ENCODE measurements around the gene NIPAL4. TPM values are rescaled to one million over a fixed set of nuclear protein-coding genes. Genes with fewer than 3 reads are reported as not detected.

The NIPAL4 gene
- total RNA-seq, 1 donor, result 0.36 TPM

- DNase-seq (ENCODE audit: insufficient read length, low spot score, missing footprints), result no peak
- peaks cover 34% of the 10 kb centered on the region for H3K36me3 ChIP-seq (ENCODE audit: insufficient read depth, low read length)
- no peak overlapping the region for H3K4me3 ChIP-seq (ENCODE audit: insufficient read depth, low read length)
- no peak overlapping the region for H3K4me2 ChIP-seq (ENCODE audit: insufficient read depth, low read length)
- no peaks in the 10 kb centered on the region for H3K9me3 ChIP-seq (ENCODE audit: low read depth, low read length)
- H3K4me1 ChIP-seq (ENCODE audit: insufficient read depth, low read length), result no peaks in the 10 kb centered on the region
- H3K27ac ChIP-seq (ENCODE audit: low read depth, low read length), result no peak overlapping the region
- H4K20me1 ChIP-seq (ENCODE audit: insufficient read depth, low read length), result peaks cover 2% of the 10 kb centered on the region
- H2AFZ ChIP-seq (ENCODE audit: low read length), result no peak overlapping the region
- no peaks in the 10 kb centered on the region for H3K79me2 ChIP-seq (ENCODE audit: insufficient read depth, low read length)
- H3K27me3 ChIP-seq (ENCODE audit: insufficient read depth, low read length), result no peaks in the 10 kb centered on the region
- no peak for TF ChIP-seq CTCF (IDR thresholded peaks at IDR 0.05; ENCODE audit: extremely low read depth, low read depth, low read length)
Measured at GRCh38 chr5:157485340-157485739, 25.3 kb downstream of the NIPAL4 start.

- Histone ChIP-seq H3K9me3 (ENCODE audit: low read depth, low read length) (no peaks in the 10 kb centered on the region), H3K27me3 (ENCODE audit: insufficient read depth, low read length) (no peaks in the 10 kb centered on the region), H3K79me2 (ENCODE audit: insufficient read depth, low read length) (no peaks in the 10 kb centered on the region), H4K20me1 (ENCODE audit: insufficient read depth, low read length) (peaks cover 2% of the 10 kb centered on the region), H2AFZ (ENCODE audit: low read length) (no peak overlapping the region), H3K36me3 (ENCODE audit: insufficient read depth, low read length) (peaks cover 30% of the 10 kb centered on the region), H3K27ac (ENCODE audit: low read depth, low read length) (no peak overlapping the region), H3K4me1 (ENCODE audit: insufficient read depth, low read length) (no peaks in the 10 kb centered on the region), H3K4me3 (ENCODE audit: insufficient read depth, low read length) (no peak overlapping the region), H3K4me2 (ENCODE audit: insufficient read depth, low read length) (no peak overlapping the region)
- no peak for DNase-seq (ENCODE audit: insufficient read length, low spot score, missing footprints)
- TF ChIP-seq CTCF (IDR thresholded peaks at IDR 0.05; ENCODE audit: extremely low read depth, low read depth, low read length), result no peak
Measured at GRCh38 chr5:157485811-157486210, 25.8 kb downstream of the NIPAL4 start.

GRCh38 chr5:157486221-157486681 lies 26.2 kb downstream of the NIPAL4 start:
- Histone ChIP-seq H3K36me3 (ENCODE audit: insufficient read depth, low read length) (peaks cover 29% of the 10 kb centered on the region), H3K79me2 (ENCODE audit: insufficient read depth, low read length) (no peaks in the 10 kb centered on the region), H3K4me2 (ENCODE audit: insufficient read depth, low read length) (no peak overlapping the region), H2AFZ (ENCODE audit: low read length) (no peak overlapping the region), H3K27ac (ENCODE audit: low read depth, low read length) (no peak overlapping the region), H3K27me3 (ENCODE audit: insufficient read depth, low read length) (no peaks in the 10 kb centered on the region), H4K20me1 (ENCODE audit: insufficient read depth, low read length) (peaks cover 2% of the 10 kb centered on the region), H3K4me1 (ENCODE audit: insufficient read depth, low read length) (no peaks in the 10 kb centered on the region), H3K9me3 (ENCODE audit: low read depth, low read length) (no peaks in the 10 kb centered on the region), H3K4me3 (ENCODE audit: insufficient read depth, low read length) (no peak overlapping the region)
- DNase-seq (ENCODE audit: insufficient read length, low spot score, missing footprints), result no peak
- no peak for TF ChIP-seq CTCF (IDR thresholded peaks at IDR 0.05; ENCODE audit: extremely low read depth, low read depth, low read length)

GRCh38 chr5:157486861-157487260 lies 26.8 kb downstream of the NIPAL4 start:
- no peak for TF ChIP-seq CTCF (IDR thresholded peaks at IDR 0.05; ENCODE audit: extremely low read depth, low read depth, low read length)
- Histone ChIP-seq H3K79me2 (ENCODE audit: insufficient read depth, low read length) (no peaks in the 10 kb centered on the region), H3K36me3 (ENCODE audit: insufficient read depth, low read length) (peaks cover 25% of the 10 kb centered on the region), H3K4me2 (ENCODE audit: insufficient read depth, low read length) (no peak overlapping the region), H3K4me3 (ENCODE audit: insufficient read depth, low read length) (no peak overlapping the region), H3K27me3 (ENCODE audit: insufficient read depth, low read length) (no peaks in the 10 kb centered on the region), H3K4me1 (ENCODE audit: insufficient read depth, low read length) (no peaks in the 10 kb centered on the region), H3K27ac (ENCODE audit: low read depth, low read length) (no peak overlapping the region), H4K20me1 (ENCODE audit: insufficient read depth, low read length) (peaks cover 2% of the 10 kb centered on the region), H2AFZ (ENCODE audit: low read length) (no peak overlapping the region), H3K9me3 (ENCODE audit: low read depth, low read length) (no peaks in the 10 kb centered on the region)
- DNase-seq (ENCODE audit: insufficient read length, low spot score, missing footprints), result no peak
